Activated naive CD8-positive, alpha-beta T cell treated with anti-CD3 and anti-CD28 coated beads, Interleukin-2, amount 50 U/mL, for 16 hours (primary cell): ENCODE results near the gene INPP5E.
"Not testable (repeated sequence)": the region's sequence is repeated elsewhere in the genome, so short reads cannot be mapped to it uniquely, and the experiment has no call there.

Experiments used
- DNase-seq: peaks from one replicate; pipeline ENCODE4 v3.0.0-alpha.2; 2020; ENCODE audit warnings: low read depth, low spot score

INPP5E gene

DNA sequence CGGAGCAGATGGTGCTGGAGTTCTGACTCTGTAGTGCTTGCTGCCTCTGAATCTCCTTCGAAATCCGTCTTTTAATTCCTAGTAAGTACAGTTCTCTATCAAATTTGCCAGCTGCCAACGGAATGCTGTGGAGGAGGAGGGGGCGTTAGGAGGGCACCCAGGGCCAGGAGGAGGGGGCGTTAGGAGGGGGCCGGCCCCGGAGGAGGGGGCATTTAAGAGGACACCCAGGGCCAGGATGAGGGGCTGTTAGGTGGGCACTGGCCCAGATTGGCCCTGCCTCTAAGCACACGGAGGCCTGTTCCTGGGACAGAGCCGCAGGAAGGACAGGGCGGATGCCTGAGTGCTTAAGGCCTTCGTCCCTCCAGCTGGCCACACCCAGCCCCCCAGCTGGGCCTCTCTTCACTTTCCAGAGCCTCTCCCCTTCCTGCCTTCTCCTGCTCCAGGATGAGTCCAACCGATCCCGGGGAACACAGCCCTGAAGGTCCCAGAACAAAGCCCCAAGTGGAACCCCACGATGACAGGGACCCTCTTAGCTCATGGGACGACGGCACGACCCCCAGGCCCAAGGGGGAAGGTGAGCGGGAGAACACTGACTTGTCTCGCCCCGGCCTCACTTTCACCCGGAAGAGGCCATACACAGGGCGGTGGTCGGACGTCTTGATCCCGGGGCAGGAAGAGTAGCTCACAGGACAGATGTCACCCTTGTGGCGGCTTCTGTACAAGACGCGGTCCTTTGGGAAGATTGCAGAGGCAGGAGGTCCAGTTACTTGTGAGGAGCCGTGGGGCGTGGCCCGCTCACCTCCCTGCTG is 9.8 kb downstream of the INPP5E start:
- DNase-seq, result no peak

DNA sequence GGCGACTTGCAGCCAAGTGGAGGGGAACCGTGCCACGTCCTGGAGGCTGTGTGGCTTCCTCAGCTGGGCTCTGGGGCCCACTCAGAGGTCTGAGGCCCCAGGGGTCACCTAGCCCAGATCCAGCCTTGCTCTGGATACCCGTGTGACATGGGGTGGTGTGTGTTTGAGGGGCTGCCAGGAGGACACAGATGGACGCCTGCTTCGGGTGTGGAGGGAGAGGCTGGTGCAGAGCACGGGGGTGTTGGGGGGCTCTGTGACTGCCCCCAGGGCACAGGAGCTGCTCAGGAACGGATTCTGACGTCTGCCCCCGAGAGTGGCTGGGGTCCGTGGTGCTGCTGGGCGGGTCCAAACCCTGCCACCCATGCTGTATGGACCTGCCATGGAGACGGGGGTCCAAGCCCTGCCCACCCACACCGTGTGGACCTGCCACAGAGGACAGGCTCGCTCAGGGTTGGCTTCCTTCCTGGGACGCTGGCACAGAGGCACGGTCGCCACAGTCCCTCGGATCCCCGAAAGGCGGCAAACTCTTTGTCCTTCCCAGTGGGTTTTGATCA is 10.5 kb downstream of the INPP5E start:
- DNase-seq, result no peak

GRCh38 chr9:136426787-136427186 is 12.9 kb downstream of the INPP5E start:
- no peak for DNase-seq

DNA sequence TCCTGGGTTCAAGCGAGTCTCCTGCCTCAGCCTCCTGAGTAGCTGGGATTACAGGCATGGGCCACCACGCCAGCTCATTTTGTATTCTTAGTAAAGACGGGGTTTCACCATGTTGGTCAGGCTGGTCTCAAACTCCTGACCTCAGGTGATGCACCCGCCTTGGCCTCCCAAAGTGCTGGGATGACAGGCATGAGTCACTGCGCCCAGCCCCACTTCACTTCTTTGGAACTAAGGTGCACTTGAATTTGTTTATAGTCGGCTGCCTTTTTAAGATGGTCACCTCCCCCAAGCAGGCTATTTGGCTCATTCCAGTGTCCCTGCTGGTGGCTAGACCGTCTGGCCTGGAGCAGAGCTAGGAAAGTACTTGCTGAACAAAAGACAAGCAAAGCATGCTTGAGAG is 14.3 kb downstream of the INPP5E start:
- not testable (repeated sequence) for DNase-seq

GRCh38 chr9:136424750-136425362 is 14.8 kb downstream of the INPP5E start:
- DNase-seq, result no peak

- DNase-seq, result no peak
Measured at GRCh38 chr9:136423432-136424146, 16.1 kb downstream of the INPP5E start.

GRCh38 chr9:136422876-136423275 is 16.8 kb downstream of the INPP5E start:
- no peak for DNase-seq

DNA sequence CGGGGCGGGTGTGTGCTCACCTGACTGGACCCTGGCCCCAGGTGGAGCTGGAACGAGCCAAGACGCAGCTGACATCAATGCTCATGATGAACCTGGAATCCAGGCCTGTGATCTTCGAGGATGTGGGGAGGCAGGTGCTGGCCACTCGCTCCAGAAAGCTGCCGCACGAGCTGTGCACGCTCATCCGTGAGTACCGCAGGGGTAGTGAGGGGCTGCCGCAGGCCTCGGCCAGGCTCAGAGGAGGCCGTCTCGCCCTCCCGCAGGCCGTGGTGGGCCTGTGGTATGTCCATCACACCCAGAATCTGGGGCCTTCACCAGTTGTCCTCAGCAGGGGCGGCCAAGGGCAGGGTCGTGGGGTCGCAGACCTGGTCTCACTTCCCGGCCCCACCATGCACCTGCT is 17.9 kb downstream of the INPP5E start:
- DNase-seq, result no peak

GRCh38 chr9:136419092-136419420 is 20.6 kb downstream of the INPP5E start:
- DNase-seq, result no peak

- DNase-seq, result no peak
Measured at GRCh38 chr9:136418182-136419091, 21.2 kb downstream of the INPP5E start.

DNA sequence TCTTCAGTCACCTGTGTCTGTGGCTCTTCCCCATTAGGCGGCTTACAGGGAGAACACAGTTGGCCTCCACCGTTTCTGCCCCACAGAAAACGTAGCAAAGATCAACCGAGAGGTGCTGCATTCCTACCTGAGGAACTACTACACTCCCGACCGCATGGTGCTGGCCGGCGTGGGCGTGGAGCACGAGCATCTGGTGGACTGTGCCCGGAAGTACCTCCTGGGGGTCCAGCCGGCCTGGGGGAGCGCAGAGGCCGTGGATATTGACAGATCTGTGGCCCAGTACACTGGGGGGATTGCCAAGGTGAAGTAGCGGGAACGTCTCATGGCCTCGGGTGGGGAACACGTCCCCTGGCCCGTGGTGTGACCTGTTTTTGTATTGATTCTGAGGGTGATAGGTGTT is 22.7 kb downstream of the INPP5E start:
- no peak for DNase-seq

- no peak for DNase-seq
Measured at GRCh38 chr9:136416427-136416826, 23.2 kb downstream of the INPP5E start.

DNA sequence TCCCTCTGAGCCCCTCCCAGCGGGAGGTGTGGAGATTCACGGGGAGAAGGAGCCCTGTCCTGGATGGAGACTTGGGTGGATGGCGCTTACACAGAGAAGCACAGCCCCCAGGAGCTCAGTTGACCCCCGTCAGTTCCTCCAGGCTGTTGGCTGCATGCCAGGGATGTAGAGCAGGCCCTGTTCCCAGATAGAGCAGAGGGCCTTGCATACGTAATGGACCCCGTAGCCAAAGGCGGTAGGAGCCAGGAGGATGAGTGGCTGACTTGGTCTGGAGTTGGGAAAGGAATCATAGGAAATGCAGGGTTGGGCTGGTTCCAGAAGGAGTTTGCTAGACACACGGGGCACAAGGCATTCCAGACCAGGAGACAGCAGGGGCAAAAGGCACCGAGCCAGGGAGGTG is 26.7 kb downstream of the INPP5E start:
- no peak for DNase-seq

DNA sequence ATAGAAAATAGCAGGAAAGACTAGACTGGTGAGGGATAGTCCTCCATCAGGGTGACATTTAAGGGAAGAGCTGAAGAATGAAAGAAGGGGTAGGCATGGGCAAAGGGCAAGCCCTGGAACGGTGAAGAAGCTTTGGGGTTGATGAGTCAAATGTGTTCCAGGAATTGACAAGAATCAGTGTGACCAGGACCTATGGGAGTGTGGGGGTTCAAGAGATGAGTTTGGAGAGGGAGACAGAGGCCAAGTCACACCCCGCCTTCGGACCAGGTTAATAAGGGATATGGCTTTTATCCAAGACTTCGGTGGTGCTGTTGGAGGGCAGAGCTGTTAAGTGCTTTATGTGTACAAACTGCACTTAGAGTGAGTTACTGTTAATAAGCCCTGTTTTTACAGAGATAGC is 28.3 kb downstream of the INPP5E start:
- DNase-seq, result no peak

DNA sequence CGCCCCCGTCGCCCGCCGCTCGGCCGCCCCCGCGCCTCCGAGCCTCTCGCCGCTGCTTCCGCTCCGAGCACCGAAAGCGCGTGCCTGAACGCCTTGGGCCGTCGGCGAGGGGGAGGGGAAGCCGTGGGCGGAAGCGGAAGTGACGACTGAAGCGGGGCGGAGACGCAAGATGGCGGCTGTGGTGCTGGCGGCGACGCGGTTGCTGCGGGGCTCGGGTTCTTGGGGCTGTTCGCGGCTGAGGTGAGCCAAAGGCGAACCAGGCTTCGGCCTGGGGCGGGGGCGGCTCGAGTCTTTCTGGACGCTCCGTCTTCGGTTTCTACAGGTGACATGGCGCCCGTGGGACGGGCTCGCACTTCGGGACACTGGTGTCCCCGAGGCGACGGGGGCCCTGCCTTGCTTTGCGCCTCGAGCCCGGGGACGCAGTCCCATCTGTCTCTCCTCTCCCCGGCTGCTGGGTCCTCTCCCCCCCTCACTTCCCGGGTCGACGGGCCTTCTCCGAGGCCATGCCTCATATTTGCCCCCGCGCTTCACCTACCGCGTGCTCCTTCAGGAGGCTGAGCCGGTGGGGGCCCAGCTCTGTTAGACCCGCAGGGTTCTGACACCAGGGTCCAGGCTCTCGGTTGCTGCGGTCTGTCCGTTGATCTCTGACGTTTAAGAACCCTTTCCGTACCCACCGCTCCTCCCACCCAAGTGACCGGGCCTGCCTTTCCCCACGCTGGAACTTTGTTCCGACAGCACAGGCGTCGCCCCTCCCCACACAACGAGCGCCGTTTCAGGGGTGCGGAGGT is 29.0 kb downstream of the INPP5E start, which contains the start of the genes ENTR1 and PMPCA:
TSS of gene ENTR1 (minus strand) at position 115 of the 788 bp plus-strand sequence. CDS start 217 bp downstream, outside the sequence.
TSS of gene PMPCA (plus strand) at position 159 of the 788 bp plus-strand sequence. CDS start at position 170, 11 bp downstream.
- peak; percentile 91 for DNase-seq

DNA sequence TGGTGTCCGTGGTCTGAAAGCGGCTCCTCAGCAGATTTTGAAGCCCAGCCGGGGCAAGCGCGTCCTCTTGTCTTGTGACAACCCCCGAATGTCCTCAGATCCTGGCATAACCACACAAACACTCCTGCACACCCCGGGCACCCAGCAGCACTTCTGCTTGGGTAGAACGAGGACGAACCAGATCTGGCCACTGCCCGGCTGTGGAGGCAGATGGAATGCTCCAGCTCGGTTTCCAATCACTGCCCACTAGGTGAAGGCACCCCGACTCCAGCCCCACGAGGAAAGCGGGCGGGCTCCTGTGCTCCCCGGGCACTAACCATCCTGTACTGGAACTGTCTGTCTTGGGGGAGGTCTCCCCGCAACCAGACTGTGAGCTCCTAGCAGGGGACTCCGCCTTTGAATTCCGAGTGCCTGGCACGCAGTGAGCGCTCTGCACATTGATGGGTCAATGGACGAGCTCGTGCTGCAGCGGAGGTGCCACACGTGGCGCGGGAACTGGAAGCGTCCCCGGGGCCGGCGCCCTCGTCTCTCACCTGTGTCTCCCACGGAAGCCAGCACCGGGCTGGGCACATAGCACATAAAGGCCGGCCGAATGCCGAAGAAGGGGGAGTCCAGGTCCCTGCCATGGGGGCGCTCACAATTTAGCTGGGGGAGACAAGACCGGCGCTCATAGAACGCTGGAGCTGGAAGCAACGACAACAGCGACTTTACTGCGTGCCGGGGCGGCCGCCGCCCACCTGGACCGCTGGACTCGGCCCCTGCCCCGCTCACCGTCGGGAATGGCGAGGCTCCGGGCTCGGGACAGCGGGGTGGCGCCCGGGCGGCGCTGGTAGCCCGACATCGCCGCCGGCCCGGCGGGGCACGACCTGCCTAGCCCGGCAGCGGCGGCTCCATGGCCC is 29.8 kb downstream of the INPP5E start:
- DNase-seq, result no peak

GRCh38 chr9:136407911-136408310 is 31.7 kb downstream of the INPP5E start:
- no peak for DNase-seq

- DNase-seq, result not testable (repeated sequence)
Measured at GRCh38 chr9:136407061-136407460, 32.6 kb downstream of the INPP5E start.

DNA sequence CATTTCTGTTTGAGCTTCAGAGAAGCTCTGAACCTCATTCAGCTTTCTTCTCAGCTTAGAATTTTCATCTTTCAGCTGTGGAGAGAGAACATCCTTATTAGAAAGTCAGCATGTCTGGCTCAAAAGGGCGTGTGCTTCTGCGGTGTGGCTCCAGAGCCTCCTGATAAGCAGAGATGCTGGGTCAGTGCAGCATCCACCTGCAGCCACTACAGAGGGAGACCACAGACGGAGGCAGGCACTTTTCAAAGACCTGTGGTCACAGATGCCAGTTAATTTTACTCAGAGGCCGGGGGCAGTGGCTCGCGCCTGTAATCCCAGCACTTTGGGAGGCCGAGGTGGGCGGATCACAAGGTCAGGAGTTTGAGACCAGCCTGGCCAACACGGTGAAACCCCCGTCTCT is 33.7 kb downstream of the INPP5E start:
- not testable (repeated sequence) for DNase-seq
